HepG2 (cell line): ENCODE measurements around the gene RBCK1. TPM values are rescaled to one million over a fixed set of nuclear protein-coding genes. Genes with fewer than 3 reads are reported as not detected.

Experiments used
- HMGXB3 ChIP-seq: sonication (generic); formaldehyde crosslinking; IDR thresholded peaks from 2 replicates; pipeline ENCODE4 v1.4.0; 2020; ENCODE audit warnings: missing genetic modification reagents, borderline replicate concordance
- KDM5B ChIP-seq: sonication (generic); formaldehyde crosslinking; IDR thresholded peaks from 2 replicates; pipeline ENCODE4 v1.4.0; 2020; ENCODE audit warnings: missing genetic modification reagents, mild to moderate bottlenecking, borderline replicate concordance
- PTBP1 ChIP-seq: fragments of 200-400 bp; formaldehyde crosslinking; IDR thresholded peaks from 2 replicates; pipeline ENCODE4 v1.6.1; 2018; ENCODE audit warnings: low read length, low read depth; ENCODE audit not compliant: poor library complexity, severe bottlenecking
- SOX6 ChIP-seq, 2 experiments: fragments of 450-650 bp in 1 of 2; sonication (generic) in 1 of 2; formaldehyde crosslinking in 1 of 2; IDR thresholded peaks; 2 replicates each; pipeline versions ENCODE4 v1.4.0 to v1.6.1; 2017 to 2020; ENCODE audit warnings: antibody characterized with exemption in 1 of 2, mild to moderate bottlenecking in 1 of 2, missing genetic modification reagents in 1 of 2
- ZBTB42 ChIP-seq: sonication (generic); formaldehyde crosslinking; IDR thresholded peaks from 2 replicates; pipeline ENCODE4 v1.5.0; 2020; ENCODE audit warnings: mild to moderate bottlenecking, missing genetic modification reagents
- ZIK1 ChIP-seq: sonication (generic); formaldehyde crosslinking; IDR thresholded peaks from 2 replicates; pipeline ENCODE4 v1.5.0; 2020; ENCODE audit warnings: mild to moderate bottlenecking, low read depth, missing genetic modification reagents, borderline replicate concordance
- ZNF256 ChIP-seq: sonication (generic); formaldehyde crosslinking; conservative IDR thresholded peaks from 2 replicates; pipeline ENCODE4 v1.4.0; 2020; ENCODE audit warnings: missing genetic modification reagents
- ZNF317 ChIP-seq: sonication (generic); formaldehyde crosslinking; IDR thresholded peaks from 2 replicates; pipeline ENCODE4 v1.5.0; 2020; ENCODE audit warnings: mild to moderate bottlenecking, missing genetic modification reagents
- ZNF589 ChIP-seq: sonication (generic); formaldehyde crosslinking; conservative IDR thresholded peaks from 2 replicates; pipeline ENCODE4 v1.8.0; 2022; ENCODE audit warnings: mild to moderate bottlenecking, moderate library complexity, missing genetic modification reagents
- ZNF607 ChIP-seq: sonication (generic); formaldehyde crosslinking; IDR thresholded peaks from 2 replicates; pipeline ENCODE4 v1.5.1; 2020; ENCODE audit warnings: missing genetic modification reagents, mild to moderate bottlenecking, borderline replicate concordance
- ZNF678 ChIP-seq: sonication (generic); formaldehyde crosslinking; IDR thresholded peaks from 2 replicates; pipeline ENCODE4 v1.4.0; 2020; ENCODE audit warnings: mild to moderate bottlenecking, missing genetic modification reagents
- ZNF777 ChIP-seq: sonication (generic); formaldehyde crosslinking; IDR thresholded peaks from 2 replicates; pipeline ENCODE4 v1.4.0; 2020; ENCODE audit warnings: missing genetic modification reagents
- ZNF781 ChIP-seq: sonication (generic); formaldehyde crosslinking; IDR thresholded peaks from 2 replicates; pipeline ENCODE4 v1.5.1; 2020; ENCODE audit warnings: borderline replicate concordance, mild to moderate bottlenecking, missing genetic modification reagents; ENCODE audit errors: not compliant biosample characterization
- polyA plus RNA-seq, 8 experiments: library from polyadenylated mRNA; depleted of rRNA in 3 of 8; stranded (reverse) in 7 of 8; unstranded in 1 of 8; fragments of >200 nt; fragmentation: Illumina TruSeq in 4 of 8; extraction: Trizol in 4 of 8; gene quantifications; 2 replicates each; pipeline versions ENCODE4 v1.2.1 to v1.2.3, GENCODE V29; 2011 to 2016; ENCODE audit warnings: low read depth in 4 of 8, missing spikeins in 1 of 8, mixed read lengths in 1 of 8; ENCODE audit not compliant: insufficient read depth in 1 of 8
- total RNA-seq, 5 experiments: library from RNA; depleted of rRNA; stranded (reverse); fragments of >200 nt; fragmentation: Illumina TruSeq; extraction: Trizol; gene quantifications; 2 replicates each; pipeline ENCODE4 v1.2.3, GENCODE V29; 2016; ENCODE audit warnings: low read depth in 1 of 5
- TF ChIP-seq, protein P1 (sequence below): sonication (generic); formaldehyde crosslinking; IDR thresholded peaks from 2 replicates; pipeline ENCODE4 v1.4.0; 2020; ENCODE audit warnings: missing genetic modification reagents
- TF ChIP-seq, protein P2 (sequence below): sonication (generic); formaldehyde crosslinking; IDR thresholded peaks from 2 replicates; pipeline ENCODE4 v1.5.0; 2020; ENCODE audit warnings: missing genetic modification reagents
- TF ChIP-seq, protein P3 (sequence below): IDR thresholded peaks from 2 replicates; pipeline ENCODE4 v1.6.1; 2012; ENCODE audit warnings: low read length, improper control_type of control experiment

RBCK1 gene
- total and polyA plus RNA-seq, 2 of the 13 experiments (the other 11 are each of a cell fraction or from before 2014, with no cell fraction given): 149 to 215 TPM

- TF ChIP-seq, protein P1, sequence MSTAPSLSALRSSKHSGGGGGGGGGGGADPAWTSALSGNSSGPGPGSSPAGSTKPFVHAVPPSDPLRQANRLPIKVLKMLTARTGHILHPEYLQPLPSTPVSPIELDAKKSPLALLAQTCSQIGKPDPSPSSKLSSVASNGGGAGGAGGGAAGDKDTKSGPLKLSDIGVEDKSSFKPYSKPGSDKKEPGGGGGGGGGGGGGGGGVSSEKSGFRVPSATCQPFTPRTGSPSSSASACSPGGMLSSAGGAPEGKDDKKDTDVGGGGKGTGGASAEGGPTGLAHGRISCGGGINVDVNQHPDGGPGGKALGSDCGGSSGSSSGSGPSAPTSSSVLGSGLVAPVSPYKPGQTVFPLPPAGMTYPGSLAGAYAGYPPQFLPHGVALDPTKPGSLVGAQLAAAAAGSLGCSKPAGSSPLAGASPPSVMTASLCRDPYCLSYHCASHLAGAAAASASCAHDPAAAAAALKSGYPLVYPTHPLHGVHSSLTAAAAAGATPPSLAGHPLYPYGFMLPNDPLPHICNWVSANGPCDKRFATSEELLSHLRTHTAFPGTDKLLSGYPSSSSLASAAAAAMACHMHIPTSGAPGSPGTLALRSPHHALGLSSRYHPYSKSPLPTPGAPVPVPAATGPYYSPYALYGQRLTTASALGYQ (CRISPR knock-in tag): no peak
- TF ChIP-seq ZNF777 (no peak), ZNF256 (CRISPR knock-in tag) (no peak), ZNF607 (peak; percentile 17; the same call in 1 of the 2 replicates), SOX6 (IDR thresholded peaks at IDR 0.05) (no peak), SOX6 (CRISPR knock-in tag; IDR thresholded peaks at IDR 0.05) (peak; percentile 97), ZNF678 (peak; percentile 46; the same call in 1 of the 2 replicates), ZNF781 (no peak), KDM5B (CRISPR knock-in tag) (no peak), ZNF589 (CRISPR knock-in tag) (no peak), ZBTB42 (no peak), PTBP1 (no peak), ZNF317 (CRISPR knock-in tag) (peak; percentile 71; the same call in 1 of the 2 replicates), HMGXB3 (CRISPR knock-in tag) (peak; percentile 66; the same call in 1 of the 2 replicates), ZIK1 (CRISPR knock-in tag) (no peak)
- TF ChIP-seq, protein P2, sequence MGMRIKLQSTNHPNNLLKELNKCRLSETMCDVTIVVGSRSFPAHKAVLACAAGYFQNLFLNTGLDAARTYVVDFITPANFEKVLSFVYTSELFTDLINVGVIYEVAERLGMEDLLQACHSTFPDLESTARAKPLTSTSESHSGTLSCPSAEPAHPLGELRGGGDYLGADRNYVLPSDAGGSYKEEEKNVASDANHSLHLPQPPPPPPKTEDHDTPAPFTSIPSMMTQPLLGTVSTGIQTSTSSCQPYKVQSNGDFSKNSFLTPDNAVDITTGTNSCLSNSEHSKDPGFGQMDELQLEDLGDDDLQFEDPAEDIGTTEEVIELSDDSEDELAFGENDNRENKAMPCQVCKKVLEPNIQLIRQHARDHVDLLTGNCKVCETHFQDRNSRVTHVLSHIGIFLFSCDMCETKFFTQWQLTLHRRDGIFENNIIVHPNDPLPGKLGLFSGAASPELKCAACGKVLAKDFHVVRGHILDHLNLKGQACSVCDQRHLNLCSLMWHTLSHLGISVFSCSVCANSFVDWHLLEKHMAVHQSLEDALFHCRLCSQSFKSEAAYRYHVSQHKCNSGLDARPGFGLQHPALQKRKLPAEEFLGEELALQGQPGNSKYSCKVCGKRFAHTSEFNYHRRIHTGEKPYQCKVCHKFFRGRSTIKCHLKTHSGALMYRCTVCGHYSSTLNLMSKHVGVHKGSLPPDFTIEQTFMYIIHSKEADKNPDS (CRISPR knock-in tag): no peak
- TF ChIP-seq, protein P3, sequence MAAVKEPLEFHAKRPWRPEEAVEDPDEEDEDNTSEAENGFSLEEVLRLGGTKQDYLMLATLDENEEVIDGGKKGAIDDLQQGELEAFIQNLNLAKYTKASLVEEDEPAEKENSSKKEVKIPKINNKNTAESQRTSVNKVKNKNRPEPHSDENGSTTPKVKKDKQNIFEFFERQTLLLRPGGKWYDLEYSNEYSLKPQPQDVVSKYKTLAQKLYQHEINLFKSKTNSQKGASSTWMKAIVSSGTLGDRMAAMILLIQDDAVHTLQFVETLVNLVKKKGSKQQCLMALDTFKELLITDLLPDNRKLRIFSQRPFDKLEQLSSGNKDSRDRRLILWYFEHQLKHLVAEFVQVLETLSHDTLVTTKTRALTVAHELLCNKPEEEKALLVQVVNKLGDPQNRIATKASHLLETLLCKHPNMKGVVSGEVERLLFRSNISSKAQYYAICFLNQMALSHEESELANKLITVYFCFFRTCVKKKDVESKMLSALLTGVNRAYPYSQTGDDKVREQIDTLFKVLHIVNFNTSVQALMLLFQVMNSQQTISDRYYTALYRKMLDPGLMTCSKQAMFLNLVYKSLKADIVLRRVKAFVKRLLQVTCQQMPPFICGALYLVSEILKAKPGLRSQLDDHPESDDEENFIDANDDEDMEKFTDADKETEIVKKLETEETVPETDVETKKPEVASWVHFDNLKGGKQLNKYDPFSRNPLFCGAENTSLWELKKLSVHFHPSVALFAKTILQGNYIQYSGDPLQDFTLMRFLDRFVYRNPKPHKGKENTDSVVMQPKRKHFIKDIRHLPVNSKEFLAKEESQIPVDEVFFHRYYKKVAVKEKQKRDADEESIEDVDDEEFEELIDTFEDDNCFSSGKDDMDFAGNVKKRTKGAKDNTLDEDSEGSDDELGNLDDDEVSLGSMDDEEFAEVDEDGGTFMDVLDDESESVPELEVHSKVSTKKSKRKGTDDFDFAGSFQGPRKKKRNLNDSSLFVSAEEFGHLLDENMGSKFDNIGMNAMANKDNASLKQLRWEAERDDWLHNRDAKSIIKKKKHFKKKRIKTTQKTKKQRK: no peak
Observed at GRCh38 chr20:401682-402495, 6.2 kb upstream of the RBCK1 start (continued).
